ENCODE measurements around the gene SPATA46.

DNA sequence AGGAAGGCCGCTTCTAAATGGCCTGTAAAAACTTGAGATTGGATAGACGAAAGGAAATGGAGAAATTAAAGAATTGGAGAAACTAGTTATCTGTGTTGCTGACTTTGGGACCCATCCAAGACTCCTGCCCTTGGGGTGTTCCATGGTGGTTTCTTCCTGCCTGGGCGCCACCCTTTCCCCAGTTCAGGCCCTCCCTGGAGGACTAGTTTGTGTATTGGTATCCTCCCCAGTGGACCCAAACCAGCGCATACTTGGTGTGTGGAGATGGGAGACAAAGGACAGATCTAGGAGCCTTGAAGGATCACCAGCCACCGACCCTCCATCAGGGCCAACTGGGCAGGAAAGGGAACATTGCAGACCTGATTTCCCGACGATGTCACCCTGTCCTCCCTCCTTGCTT lies 7.1 kb downstream of the SPATA46 start:
- TF ChIP-seq, protein P1, sequence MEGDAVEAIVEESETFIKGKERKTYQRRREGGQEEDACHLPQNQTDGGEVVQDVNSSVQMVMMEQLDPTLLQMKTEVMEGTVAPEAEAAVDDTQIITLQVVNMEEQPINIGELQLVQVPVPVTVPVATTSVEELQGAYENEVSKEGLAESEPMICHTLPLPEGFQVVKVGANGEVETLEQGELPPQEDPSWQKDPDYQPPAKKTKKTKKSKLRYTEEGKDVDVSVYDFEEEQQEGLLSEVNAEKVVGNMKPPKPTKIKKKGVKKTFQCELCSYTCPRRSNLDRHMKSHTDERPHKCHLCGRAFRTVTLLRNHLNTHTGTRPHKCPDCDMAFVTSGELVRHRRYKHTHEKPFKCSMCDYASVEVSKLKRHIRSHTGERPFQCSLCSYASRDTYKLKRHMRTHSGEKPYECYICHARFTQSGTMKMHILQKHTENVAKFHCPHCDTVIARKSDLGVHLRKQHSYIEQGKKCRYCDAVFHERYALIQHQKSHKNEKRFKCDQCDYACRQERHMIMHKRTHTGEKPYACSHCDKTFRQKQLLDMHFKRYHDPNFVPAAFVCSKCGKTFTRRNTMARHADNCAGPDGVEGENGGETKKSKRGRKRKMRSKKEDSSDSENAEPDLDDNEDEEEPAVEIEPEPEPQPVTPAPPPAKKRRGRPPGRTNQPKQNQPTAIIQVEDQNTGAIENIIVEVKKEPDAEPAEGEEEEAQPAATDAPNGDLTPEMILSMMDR (conservative IDR thresholded peaks at IDR 0.05; ENCODE audit: low read length), result no peak
- no peak for TF ChIP-seq EZH2phosphoT487 (IDR thresholded peaks at IDR 0.05; ENCODE audit: borderline replicate concordance)
